Uterus (tissue), 4 donors: Measurements from ENCODE around the gene SLC35F1. TPM values are rescaled to one million over a fixed set of nuclear protein-coding genes. Genes with fewer than 3 reads are reported as not detected.

Experiments
- DNase-seq, 2 donors: peaks; one replicate each; pipeline ENCODE4 v3.0.0-alpha.2; 2019 to 2020
- H3K27ac ChIP-seq, 2 donors: fragments of 200-600 bp; sonication (generic); 1 replicate in 1 of 2; 2 replicates in 1 of 2; pipeline ENCODE4 v1.5.1; 2016 to 2018
- H3K27me3 ChIP-seq, 2 donors: fragments of 200-600 bp; sonication (generic); one replicate each; pipeline ENCODE4 v1.5.1; 2018 to 2019; ENCODE audit warnings: control low read depth in 1 of 2
- H3K36me3 ChIP-seq, 2 donors: fragments of 200-600 bp; sonication (generic); one replicate each; pipeline ENCODE4 v1.5.1; 2019; ENCODE audit warnings: control low read depth in 1 of 2
- H3K4me1 ChIP-seq, 2 donors: fragments of 200-600 bp; sonication (generic); one replicate each; pipeline ENCODE4 v1.5.1; 2018 to 2019; ENCODE audit warnings: control low read depth in 1 of 2
- H3K4me3 ChIP-seq, 2 donors: fragments of 200-600 bp; sonication (generic); 1 replicate in 1 of 2; 2 replicates in 1 of 2; pipeline ENCODE4 v1.5.1; 2018 to 2019; ENCODE audit warnings: mild to moderate bottlenecking in 1 of 2
- H3K9me3 ChIP-seq, 2 donors: fragments of 200-600 bp; sonication (generic); one replicate each; pipeline ENCODE4 v1.5.1; 2019; ENCODE audit warnings: control low read depth in 1 of 2
- CTCF ChIP-seq, 4 experiments: fragments of 200-600 bp in 2 of 4; fragments of 450-650 bp in 2 of 4; sonication (generic) in 2 of 4; IDR thresholded peaks; one replicate each; pipeline ENCODE4 v1.5.1; 2016 to 2019; ENCODE audit warnings: antibody characterized with exemption in 4 of 4, mild to moderate bottlenecking in 2 of 4, moderate library complexity in 1 of 4
- POLR2A ChIP-seq, 2 donors: fragments of 450-650 bp; IDR thresholded peaks; one replicate each; pipeline ENCODE4 v1.6.1; 2016; ENCODE audit warnings: antibody characterized with exemption in 2 of 2, mild to moderate bottlenecking in 1 of 2, moderate library complexity in 1 of 2
- intact Hi-C: fragments of 100-400 bp; cut with DNase I; formaldehyde crosslinking; loops from one replicate; pipeline ENCODE4 v1.15.1; 2023; ENCODE audit warnings: low total_unique reads
- total RNA-seq, 4 donors: library from RNA; depleted of rRNA in 3 of 4; stranded (reverse); fragments of >200 nt in 3 of 4; gene quantifications; one replicate each; pipeline versions ENCODE4 v1.1.0 to v1.2.4, GENCODE V29; 2014 to 2023
- donor health status: DM: yes; HTN: yes; CAD: no.

Gene SLC35F1
- total RNA-seq, 4 donors from 2014 or later: 1.0 to 12.1 (median 9.7) TPM

GRCh38 chr6:118044275-118044674 is 137.2 kb downstream of the SLC35F1 start:
- no peaks in the 10 kb centered on the region for H3K9me3 ChIP-seq
- H3K4me1 ChIP-seq: no peaks in the 10 kb centered on the region
- intact Hi-C loops: no loop called here
- no peaks in the 10 kb centered on the region for H3K27me3 ChIP-seq
- no peak overlapping the region for H3K27ac ChIP-seq
- no peak for DNase-seq
- H3K4me3 ChIP-seq: no peak overlapping the region
- TF ChIP-seq CTCF (IDR thresholded peaks at IDR 0.05): no peak
- TF ChIP-seq POLR2A (IDR thresholded peaks at IDR 0.05): no peak
- H3K36me3 ChIP-seq: no peaks in the 10 kb centered on the region

- H3K9me3 ChIP-seq: no peaks in the 10 kb centered on the region
- H3K27ac ChIP-seq: no peak overlapping the region
- H3K4me3 ChIP-seq: no peak overlapping the region
- intact Hi-C loops: no loop called here
- no peak for TF ChIP-seq CTCF (IDR thresholded peaks at IDR 0.05)
- DNase-seq: no peak
- H3K36me3 ChIP-seq: no peaks in the 10 kb centered on the region
- H3K4me1 ChIP-seq: no peaks in the 10 kb centered on the region
- H3K27me3 ChIP-seq: no peaks in the 10 kb centered on the region
These were observed 147.0 kb downstream of the SLC35F1 start for GRCh38 chr6:118054082-118054481.

- intact Hi-C loops: no loop called here
- Histone ChIP-seq H3K27ac (no peak overlapping the region), H3K4me1 (no peaks in the 10 kb centered on the region), H3K9me3 (no peaks in the 10 kb centered on the region), H3K36me3 (no peaks in the 10 kb centered on the region), H3K4me3 (no peak overlapping the region), H3K27me3 (no peaks in the 10 kb centered on the region)
- no peak for TF ChIP-seq POLR2A (IDR thresholded peaks at IDR 0.05)
- no peak for TF ChIP-seq CTCF (IDR thresholded peaks at IDR 0.05)
- DNase-seq: no peak
These were observed 154.6 kb downstream of the SLC35F1 start for GRCh38 chr6:118061666-118062065.

GRCh38 chr6:118080547-118080946 is 173.5 kb downstream of the SLC35F1 start:
- Histone ChIP-seq H3K4me1 (no peaks in the 10 kb centered on the region), H3K27me3 (no peaks in the 10 kb centered on the region), H3K4me3 (no peak overlapping the region), H3K27ac (no peak overlapping the region), H3K36me3 (no peaks in the 10 kb centered on the region), H3K9me3 (no peaks in the 10 kb centered on the region)
- intact Hi-C loops: no loop called here
- TF ChIP-seq POLR2A (IDR thresholded peaks at IDR 0.05) (no peak), CTCF (IDR thresholded peaks at IDR 0.05) (no peak)
- no peak for DNase-seq

- intact Hi-C loops: no loop called here
- no peaks in the 10 kb centered on the region for H3K4me1 ChIP-seq
- H3K9me3 ChIP-seq: no peaks in the 10 kb centered on the region
- H3K4me3 ChIP-seq: no peak overlapping the region
- no peak for TF ChIP-seq CTCF (IDR thresholded peaks at IDR 0.05)
- no peak for TF ChIP-seq POLR2A (IDR thresholded peaks at IDR 0.05)
- DNase-seq: no peak
- no peak overlapping the region for H3K27ac ChIP-seq
- H3K36me3 ChIP-seq: no peaks in the 10 kb centered on the region
- H3K27me3 ChIP-seq: no peaks in the 10 kb centered on the region
These were observed 176.6 kb downstream of the SLC35F1 start for GRCh38 chr6:118083711-118084110.
